AG04449 (cell line): Measurements from ENCODE around the gene PRAC1.

Experiments
- CTCF ChIA-PET: fragments of 350-600 bp; formaldehyde crosslinking; extraction: SDS; loops from one replicate; lab custom pipeline; 2021; ENCODE audit warnings: antibody characterized with exemption; lab: Yijun Ruan, JAX
- POLR2A ChIA-PET: fragments of 400-600, 350-600 bp; formaldehyde crosslinking; extraction: SDS; loops from one replicate; lab custom pipeline; 2020; ENCODE audit warnings: antibody characterized with exemption, inconsistent platforms; lab: Yijun Ruan, JAX
- DNase-seq: peaks from one replicate; pipeline ENCODE4 v3.0.0-alpha.2; 2010; ENCODE audit warnings: low read depth, low spot score
- H3K4me3 ChIP-seq: 2 replicates; pipeline ENCODE4 v1.5.1; 2011; ENCODE audit warnings: low read depth, mild to moderate bottlenecking, control low read depth, low read length
- CTCF ChIP-seq: IDR thresholded peaks from one replicate; pipeline ENCODE4 v1.5.1; 2011; ENCODE audit warnings: mild to moderate bottlenecking, moderate library complexity, low read length, control low read depth, inconsistent platforms; ENCODE audit not compliant: insufficient read depth; ENCODE audit errors: missing control alignments

PRAC1 gene

GRCh38 chr17:48738803-48739526 lies 16.6 kb upstream of the PRAC1 start:
- no peak overlapping the region for H3K4me3 ChIP-seq
- POLR2A ChIA-PET = no interaction called here
- TF ChIP-seq CTCF = no peak
- DNase-seq = no peak
- CTCF ChIA-PET = interaction anchor here (0.9 to 8.7 kb wide), 4 partner anchors 14 to 140 kb away, joined by 3 to 72 read pairs (median 8); partner anchors contain the start of genes PRAC1 and PRAC2

DNA sequence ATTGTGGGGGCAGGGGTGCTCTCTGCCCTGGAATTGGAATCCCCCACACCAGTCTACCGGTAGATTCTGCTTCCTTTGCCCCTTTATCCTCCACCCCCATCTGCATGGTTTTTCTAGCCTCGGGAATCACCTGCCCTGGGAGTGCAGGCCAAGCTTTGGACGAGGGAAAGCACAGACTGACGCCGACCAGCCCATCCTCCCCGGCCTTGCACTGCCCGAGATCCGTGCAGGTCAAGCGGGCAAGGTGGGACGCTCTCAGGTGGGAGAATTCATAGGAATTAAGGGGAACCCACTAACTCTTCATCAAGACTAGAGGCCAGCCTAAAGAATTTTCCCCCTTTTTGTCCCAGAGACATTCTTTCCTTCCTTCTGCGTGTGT lies 16.1 kb upstream of the PRAC1 start:
- ChIA-PET CTCF (interaction anchor here (1.0 to 8.7 kb wide), 4 partner anchors 13 to 60 kb away, joined by 3 to 72 read pairs (median 7); partner anchors contain the start of genes PRAC1 and PRAC2), POLR2A (no interaction called here)
- H3K4me3 ChIP-seq = no peak overlapping the region
- no peak for DNase-seq
- no peak for TF ChIP-seq CTCF

- H3K4me3 ChIP-seq = no peak overlapping the region
- POLR2A ChIA-PET = no interaction called here
- TF ChIP-seq CTCF = no peak
- CTCF ChIA-PET = interaction anchor here (0.7 to 8.7 kb wide), 8 partner anchors 12 to 81 kb away, joined by 3 to 72 read pairs (median 3); partner anchors contain the start of genes PRAC1 and PRAC2
- no peak for DNase-seq
Observed at GRCh38 chr17:48737330-48738043, 15.2 kb upstream of the PRAC1 start.

- CTCF ChIA-PET = interaction anchor here (8.7 to 19.2 kb wide), 2 partner anchors 10 to 55 kb away, joined by 72 to 353 read pairs; partner anchors contain the start of genes PRAC1 and PRAC2
- no peak overlapping the region for H3K4me3 ChIP-seq
- DNase-seq = no peak
- POLR2A ChIA-PET = no interaction called here
- no peak for TF ChIP-seq CTCF
Observed at GRCh38 chr17:48735062-48735351, 12.7 kb upstream of the PRAC1 start.

- no peak for DNase-seq
- CTCF ChIA-PET = interaction anchor here (8.7 to 19.2 kb wide), 2 partner anchors 9 to 56 kb away, joined by 72 to 353 read pairs; partner anchors contain the start of genes PRAC1 and PRAC2
- TF ChIP-seq CTCF = no peak
- no peak overlapping the region for H3K4me3 ChIP-seq
- POLR2A ChIA-PET = no interaction called here
Observed at GRCh38 chr17:48734333-48735061, 12.2 kb upstream of the PRAC1 start.
